Germinal center (tissue), 1 donor: ENCODE measurements around the gene SMOC1.

ENCODE experiments used
- DNase-seq: peaks from one replicate; pipeline ENCODE4 v3.0.0; 2012; ENCODE audit warnings: mixed read lengths, low spot score

The SMOC1 gene

DNA sequence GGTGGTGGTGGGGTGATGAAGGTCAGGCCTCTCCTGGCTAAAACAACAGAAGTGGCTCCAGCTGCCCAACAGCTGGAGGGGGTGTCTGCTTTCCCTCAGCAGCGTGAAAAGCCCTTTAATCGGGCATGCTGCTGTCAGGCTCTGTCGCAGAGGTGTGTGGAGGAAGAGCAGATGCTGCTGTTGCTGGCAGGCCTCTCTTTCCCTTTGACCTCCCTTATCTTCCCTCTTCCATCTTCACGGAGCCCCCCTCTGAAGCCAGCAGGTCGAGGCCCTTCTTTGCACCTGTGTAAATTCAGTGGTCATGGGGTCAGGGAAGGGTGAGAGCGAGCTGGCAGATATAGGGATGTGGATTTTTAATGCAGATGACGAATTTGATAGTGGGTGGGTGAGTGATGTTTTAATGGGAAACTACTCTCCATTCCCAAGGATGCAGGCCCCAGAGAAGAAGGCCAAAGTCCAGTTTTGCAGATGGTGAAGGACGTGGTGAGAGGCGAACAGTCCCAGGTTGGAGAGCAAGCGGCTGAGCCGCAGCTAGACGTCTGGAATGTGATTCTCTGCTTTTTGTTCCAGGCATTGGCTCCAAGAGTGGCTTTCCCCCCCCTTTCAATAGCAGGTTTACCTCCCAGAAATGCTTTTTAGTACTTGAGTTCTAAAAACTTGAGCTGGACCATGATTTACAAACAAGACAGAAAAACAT lies 64.0 kb downstream of the SMOC1 start:
- no peak for DNase-seq

GRCh38 chr14:69945347-69945746 lies 66.1 kb downstream of the SMOC1 start:
- DNase-seq = no peak

GRCh38 chr14:69945912-69946311 lies 66.7 kb downstream of the SMOC1 start:
- DNase-seq = no peak

DNA sequence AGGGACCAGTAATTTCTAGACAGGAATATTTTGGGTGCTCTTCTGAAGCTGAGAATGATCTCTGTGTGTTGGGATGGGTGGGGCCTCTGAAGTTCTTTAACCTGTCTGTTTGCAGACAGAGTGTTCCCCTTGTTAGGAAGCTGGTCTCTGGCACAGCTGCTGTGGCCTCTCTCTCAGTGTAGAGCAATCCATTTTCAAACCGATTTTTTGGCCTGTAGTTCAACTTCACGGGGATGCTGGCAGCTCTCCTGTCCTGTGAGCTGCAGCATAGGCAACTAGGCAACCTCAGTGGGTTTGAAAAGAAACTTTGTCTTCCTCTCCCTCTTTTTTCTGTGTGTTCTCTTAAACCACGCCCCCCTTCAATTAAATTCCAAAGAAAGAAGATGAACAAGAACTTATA lies 69.1 kb downstream of the SMOC1 start:
- DNase-seq = no peak

GRCh38 chr14:69951263-69951662 lies 72.0 kb downstream of the SMOC1 start:
- DNase-seq = no peak

GRCh38 chr14:69951935-69952334 lies 72.7 kb downstream of the SMOC1 start:
- DNase-seq = no peak

DNA sequence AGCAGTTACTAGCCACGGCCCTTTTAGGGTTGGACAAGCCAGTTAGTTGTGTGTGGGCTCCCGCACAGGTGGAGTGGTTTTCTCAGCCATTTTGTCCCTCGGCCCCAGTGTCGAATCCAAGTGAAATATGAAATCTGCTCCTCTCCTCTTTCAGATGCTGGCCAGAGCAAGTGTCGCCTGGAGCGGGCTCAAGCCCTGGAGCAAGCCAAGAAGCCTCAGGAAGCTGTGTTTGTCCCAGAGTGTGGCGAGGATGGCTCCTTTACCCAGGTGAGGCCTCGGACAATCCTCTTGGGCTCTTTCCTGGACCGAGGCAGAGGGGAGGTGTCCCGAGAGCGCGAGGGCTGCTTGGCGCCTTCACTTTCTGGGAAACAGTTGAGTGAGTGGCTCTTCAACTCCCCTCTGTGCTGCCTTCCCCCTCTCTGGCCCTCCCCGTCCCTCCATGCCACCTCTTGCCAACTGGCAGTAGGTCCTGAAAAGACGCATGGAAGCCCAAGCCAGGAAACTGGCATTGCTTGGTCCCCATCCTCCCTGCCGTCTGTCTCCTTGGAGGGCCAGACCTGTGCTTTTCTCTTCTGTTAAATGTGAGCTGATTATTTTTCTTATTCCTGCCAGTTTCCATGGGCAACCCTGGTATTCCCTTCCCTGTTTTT lies 74.2 kb downstream of the SMOC1 start:
- DNase-seq = no peak

- no peak for DNase-seq
Measured at GRCh38 chr14:69955855-69956845, 76.9 kb downstream of the SMOC1 start.

- DNase-seq = no peak
Measured at GRCh38 chr14:69956970-69957369, 77.8 kb downstream of the SMOC1 start.

DNA sequence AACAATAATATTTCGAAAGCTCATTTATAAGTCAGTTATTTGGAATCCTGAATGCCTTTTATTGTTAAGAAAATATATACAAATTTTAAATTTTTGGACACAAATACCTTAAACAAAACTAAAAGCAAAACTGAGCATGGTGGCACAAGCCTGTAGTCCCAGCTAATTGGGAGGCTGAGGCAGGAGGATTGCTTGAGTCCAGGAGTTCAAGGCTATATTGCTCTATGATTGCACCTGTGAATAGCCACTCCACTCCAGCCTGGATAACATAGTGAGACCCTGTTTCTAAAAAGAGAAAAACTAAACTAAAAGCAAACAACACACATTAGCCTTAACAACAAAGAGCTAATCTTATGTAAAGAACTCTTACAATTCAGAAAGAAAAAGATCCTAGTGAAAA lies 78.8 kb downstream of the SMOC1 start:
- DNase-seq = no peak

DNA sequence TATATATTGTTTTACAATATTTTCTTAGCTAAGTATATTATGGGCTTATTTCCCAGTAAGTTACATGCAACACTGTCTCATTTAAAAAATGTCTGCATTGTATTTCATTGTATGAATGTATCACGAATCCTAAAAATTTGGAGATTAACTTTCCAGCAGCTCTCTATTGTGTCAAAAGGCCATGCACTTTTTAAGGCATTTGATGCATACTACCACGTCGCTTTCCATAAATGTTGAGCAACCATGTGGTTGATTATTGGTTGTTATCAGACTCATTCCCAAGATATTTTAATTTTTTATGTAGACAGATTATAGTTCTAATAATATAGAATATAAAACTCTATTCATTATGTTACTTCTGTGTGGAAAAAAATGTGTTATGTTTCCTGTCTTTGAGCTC lies 79.9 kb downstream of the SMOC1 start:
- DNase-seq = no peak

GRCh38 chr14:69960296-69960695 lies 81.1 kb downstream of the SMOC1 start:
- no peak for DNase-seq

GRCh38 chr14:69963966-69964365 lies 84.8 kb downstream of the SMOC1 start:
- no peak for DNase-seq

DNA sequence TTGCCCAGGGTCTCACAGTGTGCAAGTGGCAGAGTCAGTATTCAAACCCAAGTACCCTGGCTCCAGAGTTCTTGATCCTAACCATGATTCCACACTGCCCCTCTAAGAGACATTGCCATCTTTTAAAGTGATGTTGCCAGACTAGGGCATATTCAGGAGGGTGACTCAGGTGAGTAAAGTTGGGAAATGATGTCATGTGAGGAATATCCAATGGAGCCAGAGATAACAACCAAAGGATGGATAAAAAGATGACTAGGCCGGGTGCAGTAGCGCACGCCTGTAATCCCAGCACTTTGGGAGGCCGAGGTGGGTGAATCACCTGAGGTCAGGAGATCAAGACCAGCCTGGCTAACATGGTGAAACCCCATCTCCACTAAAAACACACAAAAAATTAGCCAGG lies 85.6 kb downstream of the SMOC1 start:
- DNase-seq = no peak

- DNase-seq = no peak
Measured at GRCh38 chr14:69968132-69968531, 88.9 kb downstream of the SMOC1 start.

DNA sequence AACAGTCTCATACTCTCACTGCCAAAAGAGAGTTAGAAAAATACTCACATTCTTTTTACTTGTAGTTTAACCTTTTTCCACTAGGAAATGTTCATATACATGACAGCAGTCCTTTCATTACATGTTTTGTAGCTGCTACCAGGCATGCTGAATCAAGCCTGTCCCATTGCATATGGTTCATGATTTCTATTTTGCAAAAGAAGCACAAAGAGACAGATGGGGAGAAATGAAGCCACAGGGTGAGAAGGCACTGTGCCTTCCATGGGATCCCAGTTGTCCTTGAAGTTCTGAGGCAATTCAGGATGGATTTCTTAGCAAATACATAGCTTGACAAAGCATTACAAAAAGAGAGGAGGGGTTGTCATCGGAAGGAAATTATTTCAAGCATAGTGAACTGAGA lies 89.5 kb downstream of the SMOC1 start:
- DNase-seq = no peak

DNA sequence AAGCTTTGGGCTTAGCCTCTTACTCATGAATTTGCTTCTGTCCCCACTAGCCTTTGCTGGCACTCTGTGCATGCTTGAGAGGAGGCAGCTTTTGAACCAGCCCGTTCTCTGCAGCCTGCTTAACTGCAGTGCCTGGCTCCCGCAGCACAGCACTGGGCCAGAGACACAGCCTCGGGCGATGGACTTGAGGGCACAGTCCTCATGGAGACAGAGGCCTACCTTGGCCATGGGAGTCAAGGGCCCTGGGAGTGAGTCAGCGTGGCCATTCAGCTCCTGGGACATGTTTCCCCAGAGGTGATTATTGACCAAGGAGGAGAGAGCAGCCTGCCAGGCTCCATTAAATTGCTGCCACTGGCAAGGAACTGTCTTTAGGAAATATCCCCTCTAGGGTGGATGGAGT lies 93.5 kb downstream of the SMOC1 start:
- no peak for DNase-seq

DNA sequence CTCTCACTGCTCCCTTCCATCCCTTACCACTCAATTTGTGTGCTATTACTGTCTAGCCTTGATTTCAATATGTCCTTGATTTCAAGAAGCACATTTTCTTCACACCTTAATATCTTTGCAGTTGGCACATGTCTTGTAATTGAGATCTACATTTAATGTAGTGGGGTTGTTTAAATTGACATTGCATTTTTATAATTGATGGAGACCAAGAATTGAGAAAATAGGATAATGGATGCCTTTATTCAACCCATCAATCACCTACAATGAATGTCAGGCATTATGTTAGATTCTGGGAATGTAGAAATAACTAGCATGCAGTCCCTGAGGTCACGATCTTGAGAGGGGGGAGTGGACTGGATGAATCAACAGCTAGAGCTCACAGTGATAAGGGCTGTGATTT lies 94.6 kb downstream of the SMOC1 start:
- DNase-seq = no peak

- DNase-seq = no peak
Measured at GRCh38 chr14:69979882-69980281, 100.7 kb downstream of the SMOC1 start.

DNA sequence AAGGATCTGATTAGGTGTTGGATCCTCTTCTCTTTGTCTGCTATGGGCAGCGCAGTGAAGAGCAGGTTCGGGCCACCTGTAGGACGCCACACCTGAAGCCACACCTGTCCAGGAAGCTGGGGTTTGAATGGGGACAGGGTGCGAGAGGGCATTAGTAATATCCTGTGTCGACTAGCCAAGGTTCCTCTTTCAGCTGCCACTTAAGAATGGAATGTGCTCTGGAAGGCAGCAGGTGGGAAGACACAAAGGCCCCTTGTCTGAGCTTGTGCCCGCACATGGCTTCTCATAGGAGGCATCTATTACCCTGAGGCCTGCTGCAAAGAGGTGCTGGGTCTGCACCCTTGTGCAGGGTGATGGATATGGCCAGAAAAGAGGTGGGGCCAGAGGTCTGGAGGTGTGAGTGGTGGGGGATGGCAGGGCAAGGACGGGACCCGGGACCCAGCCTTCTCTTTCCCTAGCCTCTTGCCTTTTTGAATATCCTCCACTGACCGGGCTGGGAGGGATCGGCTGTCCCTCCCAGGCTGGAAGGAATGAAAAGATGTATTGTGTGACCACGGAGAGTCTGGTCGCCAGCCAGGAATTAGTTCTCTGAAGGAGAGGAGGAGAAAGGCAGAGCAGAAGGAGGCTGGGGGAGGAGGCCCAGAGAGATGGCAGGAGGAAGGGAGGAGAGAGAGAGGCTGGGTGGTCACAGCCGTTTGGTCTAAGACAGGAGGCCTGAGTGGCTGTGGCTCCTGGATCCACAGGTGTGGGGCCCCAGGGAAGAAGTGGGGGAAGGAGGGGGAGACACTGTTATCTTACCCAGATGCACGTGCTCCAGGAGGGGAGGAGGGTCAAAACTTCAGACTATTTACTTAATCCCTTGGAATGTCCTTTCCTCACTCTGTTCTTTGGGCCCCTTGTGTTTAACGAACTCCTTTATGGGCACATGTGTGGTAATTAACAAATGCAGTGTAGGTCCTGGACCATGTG lies 101.5 kb downstream of the SMOC1 start:
- no peak for DNase-seq

GRCh38 chr14:69982220-69982839 lies 103.1 kb downstream of the SMOC1 start:
- DNase-seq = no peak
